ENCODE results near the gene ZFAND3. TPM values are rescaled to one million over a fixed set of nuclear protein-coding genes. Genes with fewer than 3 reads are reported as not detected.

Gene ZFAND3
- polyA plus RNA-seq, 12 donors = 58.3 to 119 (median 95.8) TPM; not detected in 1

DNA sequence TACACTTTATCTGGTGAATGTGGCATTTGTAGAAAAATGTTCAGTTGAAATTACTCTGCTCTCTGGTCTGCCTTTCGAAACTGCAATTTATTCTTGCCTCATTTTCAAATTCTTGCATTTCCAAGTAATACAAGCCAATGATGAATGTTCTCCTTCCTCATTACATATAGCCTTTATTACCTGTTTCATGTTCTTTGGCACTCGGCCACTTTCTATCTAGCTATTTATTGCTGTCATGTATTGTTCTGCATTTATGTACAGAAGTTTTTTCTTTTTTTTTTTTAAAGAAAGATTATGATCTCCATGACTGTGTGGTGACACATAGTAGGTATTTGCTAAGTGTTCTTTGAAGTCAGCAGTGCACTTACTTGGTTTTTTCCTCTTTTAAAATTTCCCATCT lies 261.4 kb downstream of the ZFAND3 start:
- no peak for DNase-seq

DNA sequence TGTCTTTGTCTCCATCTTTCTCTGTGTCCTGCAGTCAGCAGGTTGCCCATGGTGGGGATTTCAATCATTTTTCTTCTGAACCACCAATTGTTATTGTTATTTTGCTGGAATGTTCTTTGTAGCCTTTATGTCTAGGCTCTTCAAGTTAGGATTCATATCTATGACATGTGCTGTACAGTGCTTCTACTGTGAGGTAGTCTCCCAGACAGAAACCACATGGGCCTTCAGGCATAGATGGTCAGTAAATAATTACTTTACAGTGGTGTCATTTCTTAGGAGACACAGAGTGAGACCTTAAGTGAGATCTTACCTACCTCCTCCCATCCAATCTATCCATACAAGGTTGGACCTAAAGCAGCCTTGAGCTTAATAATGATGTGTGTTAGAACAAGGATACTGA lies 265.5 kb downstream of the ZFAND3 start:
- no peak for DNase-seq

GRCh38 chr6:38086346-38086745 lies 266.8 kb downstream of the ZFAND3 start:
- DNase-seq = no peak

- no peak for DNase-seq
Measured at GRCh38 chr6:38088010-38088409, 268.5 kb downstream of the ZFAND3 start.

DNA sequence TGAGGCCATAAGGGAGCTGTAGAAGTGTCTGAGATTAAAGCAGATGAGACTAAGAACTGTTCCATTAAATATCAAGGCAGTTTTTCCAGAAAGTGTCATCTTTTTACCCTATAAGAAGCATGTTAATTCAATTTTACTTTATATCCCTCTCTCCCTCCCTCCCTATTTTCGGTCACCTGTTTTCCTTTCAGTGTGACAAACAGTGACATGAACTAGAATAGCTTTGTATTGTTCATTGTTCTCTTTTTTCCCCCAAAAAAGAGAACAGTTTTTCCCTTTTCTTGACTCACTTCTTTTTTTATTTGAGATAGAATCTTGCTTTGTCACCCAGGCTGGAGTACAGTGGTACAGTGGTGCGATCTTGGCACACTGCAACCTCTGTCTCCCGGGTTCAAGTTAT lies 269.3 kb downstream of the ZFAND3 start:
- DNase-seq = no peak

DNA sequence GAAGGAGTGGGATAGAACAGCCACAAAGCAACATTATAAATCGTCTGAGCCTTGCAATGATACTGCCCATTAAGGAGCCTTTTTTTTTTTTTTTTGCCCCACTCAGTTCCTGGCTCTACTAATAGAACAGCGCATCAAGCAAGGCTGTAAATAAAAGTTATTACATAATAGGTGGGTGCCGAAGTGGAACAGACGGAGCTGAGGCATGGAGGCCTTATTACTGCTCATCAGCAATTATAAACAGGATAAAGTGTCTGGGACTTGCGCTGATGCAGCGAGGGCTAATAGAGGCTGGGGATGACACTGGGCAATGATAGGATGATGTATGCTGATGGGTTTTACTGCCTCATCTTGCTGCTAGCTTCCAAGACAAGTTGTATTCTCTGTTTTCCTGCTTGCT lies 272.1 kb downstream of the ZFAND3 start:
- no peak for DNase-seq

DNA sequence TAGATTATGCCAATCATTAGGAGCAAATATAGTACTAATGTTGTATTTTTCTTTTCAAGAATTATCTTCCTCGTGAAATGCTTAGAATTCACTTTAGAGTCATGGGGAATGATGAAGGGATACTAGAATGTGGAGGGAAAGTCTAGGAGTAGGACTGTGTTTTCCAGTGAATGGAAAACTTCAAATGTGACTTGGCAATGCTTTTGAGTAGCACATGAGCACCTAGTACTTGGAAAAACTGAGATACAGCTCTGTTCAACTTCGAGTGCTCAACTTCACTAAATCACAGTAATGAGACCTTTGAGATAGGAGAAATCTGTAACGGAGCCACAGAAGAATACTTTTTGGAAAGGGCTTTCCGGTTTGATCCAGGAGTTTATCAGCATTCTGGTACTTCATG lies 272.9 kb downstream of the ZFAND3 start:
- DNase-seq = no peak

GRCh38 chr6:38092964-38093363 lies 273.4 kb downstream of the ZFAND3 start:
- no peak for DNase-seq

- no peak for DNase-seq
Measured at GRCh38 chr6:38095054-38095453, 275.5 kb downstream of the ZFAND3 start.

DNA sequence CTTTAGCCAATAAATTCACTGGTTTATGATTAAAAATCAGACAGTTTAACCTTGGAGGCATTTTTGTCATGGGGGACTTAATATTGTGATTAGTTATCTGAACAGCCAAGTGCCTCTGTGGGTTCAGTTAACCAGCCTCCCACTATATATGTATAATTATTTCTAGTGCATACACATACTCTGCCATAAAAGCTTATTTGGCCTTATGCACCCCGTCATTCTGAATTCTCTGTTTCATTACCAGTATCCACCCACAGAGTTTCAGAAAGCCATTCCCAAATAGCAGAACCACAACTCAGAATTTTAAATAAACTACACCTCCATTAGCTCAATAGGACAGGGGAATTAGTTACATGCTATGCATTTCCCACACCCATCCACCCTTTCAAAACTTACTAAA lies 279.7 kb downstream of the ZFAND3 start:
- no peak for DNase-seq

DNA sequence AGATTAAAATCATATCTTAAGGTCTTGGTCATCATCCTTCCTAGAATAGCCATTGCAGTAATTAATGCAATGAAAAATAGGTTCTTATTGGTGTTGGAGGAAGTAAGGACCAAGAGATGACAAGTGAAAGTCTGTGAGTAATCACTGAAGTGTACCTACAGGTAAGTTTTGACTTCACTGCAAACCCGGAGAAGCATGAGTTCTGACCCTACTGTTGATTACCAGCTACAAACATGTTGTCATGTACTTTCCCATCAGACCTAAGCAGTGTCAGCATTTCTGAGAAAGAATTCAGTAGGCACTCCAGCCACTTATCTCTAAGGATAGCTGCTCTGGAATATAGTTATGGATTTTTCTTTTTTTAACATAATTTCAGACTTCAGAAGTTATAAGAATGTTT lies 280.9 kb downstream of the ZFAND3 start:
- DNase-seq = no peak

DNA sequence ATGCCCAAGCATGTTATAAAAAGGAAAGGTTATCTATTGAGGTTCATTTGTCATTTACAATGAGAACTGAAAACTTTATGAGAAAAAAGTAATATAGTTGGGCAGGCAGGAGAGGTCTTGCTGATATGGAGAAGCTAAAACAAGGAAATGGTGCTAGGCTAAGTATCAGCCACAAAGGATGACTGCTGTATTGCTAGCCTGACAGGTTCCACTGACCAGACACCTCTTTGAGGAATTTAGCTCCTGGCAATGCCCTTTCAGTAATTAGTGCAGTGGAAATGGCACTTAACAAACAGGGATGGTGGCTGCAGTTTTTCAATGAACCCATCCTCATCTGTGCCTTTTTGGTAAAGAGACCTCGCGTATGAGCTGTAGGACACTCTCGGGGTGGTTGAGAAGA lies 284.4 kb downstream of the ZFAND3 start:
- DNase-seq = no peak

DNA sequence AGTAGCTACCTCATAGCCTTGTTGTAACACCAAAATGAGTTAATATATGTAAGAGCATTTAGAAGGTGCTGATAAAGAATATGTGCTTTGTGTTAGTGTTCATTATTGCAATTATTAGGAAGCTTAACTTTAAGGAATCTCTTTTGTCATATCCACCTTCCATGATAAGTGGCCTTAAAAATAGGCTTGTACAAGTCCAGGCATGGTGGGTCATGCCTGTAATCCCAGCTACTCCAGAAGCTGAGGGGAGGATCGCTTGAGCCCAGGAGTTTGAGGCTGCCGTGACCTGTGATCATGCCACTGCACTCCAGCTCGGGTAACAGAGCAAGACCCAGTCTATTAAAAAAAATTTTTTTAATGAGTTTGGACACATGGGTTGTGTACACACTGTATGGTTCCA lies 285.5 kb downstream of the ZFAND3 start:
- DNase-seq = no peak

GRCh38 chr6:38107073-38107472 lies 287.5 kb downstream of the ZFAND3 start:
- no peak for DNase-seq

DNA sequence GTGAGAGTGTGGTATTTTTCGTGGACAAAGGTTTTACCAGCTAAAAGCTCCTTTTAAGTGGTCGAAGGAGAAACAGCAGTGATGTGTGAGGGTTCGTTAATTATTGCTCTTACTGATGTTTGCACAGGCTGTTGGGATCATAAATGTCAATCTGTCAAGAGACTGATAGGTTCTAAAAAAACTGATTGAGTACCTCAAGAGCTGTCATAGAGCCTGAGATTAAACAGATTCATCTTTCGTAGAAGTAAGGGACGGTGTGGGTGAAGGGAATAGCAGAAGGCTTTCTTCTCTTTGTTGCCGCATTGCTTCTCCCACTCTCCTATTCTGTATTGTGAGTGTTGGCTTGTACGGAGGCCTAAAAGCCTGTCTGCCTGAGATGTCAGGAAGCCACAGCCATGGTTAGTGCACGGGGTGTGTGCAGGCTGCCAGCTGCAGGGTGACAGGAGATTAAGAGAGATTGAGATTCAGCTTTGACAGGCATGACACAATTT lies 291.0 kb downstream of the ZFAND3 start:
- no peak for DNase-seq

DNA sequence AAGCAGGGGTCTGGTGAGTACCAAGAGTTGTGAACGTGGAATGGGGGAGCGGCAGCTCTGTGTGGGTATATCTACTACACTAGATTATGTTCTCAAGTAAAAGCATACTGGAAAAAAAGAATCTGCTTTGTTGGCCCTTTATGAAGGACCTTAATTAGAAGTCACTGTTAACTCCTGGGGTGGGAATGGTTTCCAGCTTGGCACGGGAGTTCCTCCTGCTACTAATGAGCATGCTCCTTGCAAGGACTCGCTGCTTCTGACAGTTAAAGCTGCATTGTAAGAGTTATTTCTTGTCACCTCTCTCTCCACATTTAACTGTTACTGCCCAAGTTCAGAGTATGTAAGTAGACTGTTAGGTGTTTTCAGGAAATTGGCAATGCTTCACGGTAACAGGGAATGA lies 292.7 kb downstream of the ZFAND3 start:
- no peak for DNase-seq

- DNase-seq = no peak
Measured at GRCh38 chr6:38113825-38114576, 294.5 kb downstream of the ZFAND3 start.

GRCh38 chr6:38114976-38115625 lies 295.6 kb downstream of the ZFAND3 start:
- no peak for DNase-seq

DNA sequence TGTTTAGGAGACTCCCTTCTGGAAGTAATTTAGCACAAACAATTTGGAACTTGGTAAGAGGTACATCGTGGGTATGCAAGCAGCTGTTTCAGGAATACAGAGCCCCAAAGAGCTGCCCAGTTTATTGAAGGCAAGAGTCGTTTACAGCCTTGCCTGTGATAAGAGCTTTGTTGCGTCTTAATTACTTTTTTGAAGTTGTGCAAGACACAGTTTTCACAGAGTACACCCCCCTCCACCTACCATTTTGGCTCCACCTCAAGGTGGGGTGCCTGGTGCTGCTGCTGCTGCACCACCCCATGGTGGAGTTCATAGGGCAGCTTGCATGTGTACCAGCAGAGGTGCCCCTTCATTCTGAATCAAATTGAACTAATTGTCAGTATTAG lies 296.1 kb downstream of the ZFAND3 start:
- no peak for DNase-seq

DNA sequence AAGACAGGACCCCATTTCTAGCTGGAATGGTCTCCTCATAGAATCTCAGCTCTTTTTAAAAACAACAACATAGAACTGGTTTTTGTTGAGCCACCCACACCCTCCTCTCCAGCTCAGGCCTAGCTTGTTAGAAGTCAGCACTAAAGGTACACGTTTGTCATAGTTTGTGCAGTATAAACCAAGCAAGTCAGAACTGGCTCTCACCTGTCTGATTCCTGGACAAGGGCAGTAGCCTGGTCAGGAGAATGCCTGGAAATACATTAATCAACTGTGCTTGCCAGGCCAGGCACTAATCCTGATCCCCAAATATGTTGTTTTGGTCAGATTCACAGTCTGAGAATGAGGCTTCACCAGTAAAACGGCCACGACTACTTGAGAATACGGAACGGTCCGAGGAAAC lies 296.7 kb downstream of the ZFAND3 start:
- DNase-seq = no peak

DNA sequence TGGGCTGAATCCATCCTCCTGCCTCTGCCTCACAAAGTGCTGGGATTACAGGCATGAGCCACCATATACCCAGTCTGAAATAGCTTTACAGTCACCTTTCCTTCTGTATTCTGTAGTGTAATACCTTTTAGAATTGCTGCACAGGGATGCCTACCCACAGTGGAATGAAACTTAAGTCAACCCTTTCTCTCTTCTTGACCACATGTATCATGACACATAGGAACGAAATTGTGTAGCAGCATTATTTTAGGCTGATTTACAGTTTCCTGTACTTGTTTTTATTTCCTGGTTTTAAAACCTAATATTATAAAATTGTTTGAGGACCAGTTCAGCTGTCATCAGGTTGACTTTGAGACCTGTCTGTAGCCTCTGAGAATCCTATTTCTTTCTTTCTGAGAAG lies 297.8 kb downstream of the ZFAND3 start:
- DNase-seq = no peak

- peak; percentile 19 for DNase-seq
Measured at GRCh38 chr6:38118791-38119365, 299.4 kb downstream of the ZFAND3 start.

GRCh38 chr6:38119516-38119915 lies 300.0 kb downstream of the ZFAND3 start:
- no peak for DNase-seq

Data from muscle of arm (tissue), 12 donors.